Upper lobe of right lung (tissue), 1 donor: ENCODE results near the gene ATP1B2. TPM values are rescaled to one million over a fixed set of nuclear protein-coding genes. Genes with fewer than 3 reads are reported as not detected.
A peak's percentile ranks its signal among the peaks of the same experiment; 100 is the strongest.

Experiments used
- ATAC-seq: fragments of 200-7000 bp; cut with Tn5 transposase; one replicate; pipeline ENCODE4 v1.9.1; 2020; ENCODE audit warnings: mild to moderate bottlenecking, moderate library complexity
- DNase-seq: peaks from one replicate; pipeline ENCODE4 v3.0.0-alpha.2; 2020
- H3K27ac ChIP-seq: fragments of 200-600 bp; one replicate; pipeline ENCODE4 v1.8.0; 2022
- H3K27me3 ChIP-seq: fragments of 200-600 bp; one replicate; pipeline ENCODE4 v1.8.0; 2022; ENCODE audit warnings: mild to moderate bottlenecking
- H3K36me3 ChIP-seq: fragments of 200-600 bp; one replicate; pipeline ENCODE4 v1.8.0; 2022
- H3K4me1 ChIP-seq: fragments of 200-600 bp; one replicate; pipeline ENCODE4 v1.8.0; 2022
- H3K4me3 ChIP-seq: fragments of 200-600 bp; one replicate; pipeline ENCODE4 v1.8.0; 2022; ENCODE audit warnings: mild to moderate bottlenecking
- H3K9me3 ChIP-seq: fragments of 200-600 bp; one replicate; pipeline ENCODE4 v1.8.0; 2022
- CTCF ChIP-seq: fragments of 200-600 bp; IDR thresholded peaks from one replicate; pipeline ENCODE4 v1.8.0; 2022; ENCODE audit warnings: antibody characterized with exemption
- intact Hi-C: fragments of 100-400 bp; cut with DNase I; formaldehyde crosslinking; loops from one replicate; pipeline ENCODE4 v1.11.0; 2022
- total RNA-seq: library from RNA; stranded (reverse); fragmentation: NEBNext Ultra II Directional; extraction: Animal tissue kit (Norgen Biotek cat#: 25700); gene quantifications from one replicate; pipeline ENCODE4 v1.2.1, GENCODE V29; 2021
- donor health status: DM: no; HTN: yes; CAD: no; lungs with severe emphysema.

The ATP1B2 gene
- total RNA-seq, 1 donor from 2014 or later, result 4.8 TPM

- TF ChIP-seq CTCF, result no peak
- Histone ChIP-seq H3K4me1 (peaks cover 3% of the 10 kb centered on the region), H3K27me3 (no peaks in the 10 kb centered on the region), H3K4me3 (no peak overlapping the region), H3K9me3 (no peaks in the 10 kb centered on the region), H3K27ac (no peak overlapping the region), H3K36me3 (no peaks in the 10 kb centered on the region)
- no peak for ATAC-seq
- intact Hi-C loops, result no loop called here
- DNase-seq, result no peak
These were observed 19.0 kb upstream of the ATP1B2 start for GRCh38 chr17:7631398-7632380.

DNA sequence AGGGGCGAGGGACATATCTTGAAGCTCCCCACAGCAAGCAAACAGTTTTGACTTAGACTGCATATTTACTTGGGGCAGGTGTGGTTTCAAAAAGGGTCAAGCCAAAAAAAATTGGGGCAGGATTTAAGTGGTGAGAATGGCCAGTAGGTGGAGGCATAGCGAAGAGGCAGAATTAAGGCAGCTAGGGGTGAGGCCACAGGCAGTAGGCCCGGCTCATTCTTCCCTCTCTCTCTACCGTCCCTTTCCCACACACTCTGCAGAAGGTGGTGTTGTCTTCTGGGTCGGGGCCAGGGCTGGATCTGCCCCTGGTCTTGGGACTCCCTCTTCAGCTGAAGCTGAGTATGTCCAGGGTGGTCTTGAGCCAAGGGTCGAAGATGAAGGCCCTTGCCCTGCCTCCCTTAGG lies 18.2 kb upstream of the ATP1B2 start:
- H3K9me3 ChIP-seq, result no peaks in the 10 kb centered on the region
- DNase-seq (no peak), ATAC-seq (peak; percentile 66)
- TF ChIP-seq CTCF, result peak; percentile 49
- no peak overlapping the region for H3K4me3 ChIP-seq
- intact Hi-C loops, result no loop called here
- H3K36me3 ChIP-seq, result no peaks in the 10 kb centered on the region
- H3K27ac ChIP-seq, result no peak overlapping the region
- H3K4me1 ChIP-seq, result no peaks in the 10 kb centered on the region
- H3K27me3 ChIP-seq, result no peaks in the 10 kb centered on the region

- TF ChIP-seq CTCF, result no peak
- no peaks in the 10 kb centered on the region for H3K4me1 ChIP-seq
- no peak overlapping the region for H3K4me3 ChIP-seq
- no peaks in the 10 kb centered on the region for H3K9me3 ChIP-seq
- DNase-seq (no peak), ATAC-seq (no peak)
- H3K27me3 ChIP-seq, result no peaks in the 10 kb centered on the region
- intact Hi-C loops, result no loop called here
- H3K27ac ChIP-seq, result no peak overlapping the region
- H3K36me3 ChIP-seq, result no peaks in the 10 kb centered on the region
These were observed 17.6 kb upstream of the ATP1B2 start for GRCh38 chr17:7633093-7633492.

DNA sequence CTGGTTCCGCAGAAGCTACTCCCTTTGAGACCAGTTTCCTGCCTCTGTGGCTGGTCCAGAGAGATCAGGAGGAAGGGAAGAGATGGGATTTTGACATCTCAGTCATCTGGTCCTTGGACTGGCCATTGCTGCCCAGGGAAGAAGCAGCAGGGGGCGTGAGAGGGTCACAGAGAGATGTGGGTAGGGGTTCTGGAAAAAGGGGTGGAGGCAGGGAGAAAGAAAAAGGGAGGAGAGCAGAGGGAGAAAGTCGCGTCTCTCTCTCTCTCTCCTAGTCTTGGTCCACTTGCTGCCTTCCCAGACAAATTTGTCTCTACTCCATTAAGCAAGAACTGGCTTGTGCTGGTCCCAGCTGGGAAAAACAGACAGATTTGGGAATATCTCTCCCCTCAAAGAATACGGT lies 16.3 kb upstream of the ATP1B2 start:
- Histone ChIP-seq H3K4me1 (no peaks in the 10 kb centered on the region), H3K36me3 (no peaks in the 10 kb centered on the region), H3K9me3 (no peaks in the 10 kb centered on the region), H3K27ac (no peak overlapping the region), H3K4me3 (no peak overlapping the region), H3K27me3 (no peaks in the 10 kb centered on the region)
- DNase-seq (no peak), ATAC-seq (peak; percentile 32)
- intact Hi-C loops, result no loop called here
- peak; percentile 38 for TF ChIP-seq CTCF

GRCh38 chr17:7636163-7636562 lies 14.6 kb upstream of the ATP1B2 start:
- TF ChIP-seq CTCF, result no peak
- DNase-seq, result no peak
- no peaks in the 10 kb centered on the region for H3K27me3 ChIP-seq
- no peak overlapping the region for H3K4me3 ChIP-seq
- H3K27ac ChIP-seq, result no peak overlapping the region
- intact Hi-C loops, result no loop called here
- ATAC-seq, result no peak
- no peaks in the 10 kb centered on the region for H3K36me3 ChIP-seq
- H3K4me1 ChIP-seq, result no peaks in the 10 kb centered on the region
- H3K9me3 ChIP-seq, result no peaks in the 10 kb centered on the region
